PFSK-1 (cell line): ENCODE data around the gene UTP11.

ENCODE experiments used
- FOXP2 ChIP-seq: optimal IDR thresholded peaks from 2 replicates; pipeline ENCODE3; 2011; ENCODE audit warnings: borderline replicate concordance, control low read depth, inconsistent platforms; ENCODE audit not compliant: insufficient read depth; ENCODE audit errors: extremely low read length, extremely low read depth
- POLR2AphosphoS5 ChIP-seq: IDR thresholded peaks from 2 replicates; pipeline ENCODE4 v1.6.1; 2012; ENCODE audit warnings: low read depth, mild to moderate bottlenecking, control low read depth, low read length, moderate library complexity
- SIN3A ChIP-seq: IDR thresholded peaks from 2 replicates; pipeline ENCODE4 v1.6.1; 2012; ENCODE audit warnings: mild to moderate bottlenecking, low read length, moderate library complexity, borderline replicate concordance; ENCODE audit not compliant: insufficient read depth
- TAF1 ChIP-seq: IDR thresholded peaks from 2 replicates; pipeline ENCODE4 v1.6.1; 2012; ENCODE audit warnings: low read length, control low read depth, borderline replicate concordance; ENCODE audit not compliant: insufficient read depth
- TF ChIP-seq, protein P1 (sequence below), 2 experiments: IDR thresholded peaks; 2 replicates each; pipeline versions ENCODE4 v1.6.1 to v1.8.0; 2011 to 2012; ENCODE audit warnings: low read depth in 2 of 2, low read length in 2 of 2, control low read depth in 1 of 2, inconsistent platforms in 1 of 2, mild to moderate bottlenecking in 1 of 2, moderate library complexity in 1 of 2; ENCODE audit not compliant: insufficient read depth in 1 of 2

UTP11 gene

DNA sequence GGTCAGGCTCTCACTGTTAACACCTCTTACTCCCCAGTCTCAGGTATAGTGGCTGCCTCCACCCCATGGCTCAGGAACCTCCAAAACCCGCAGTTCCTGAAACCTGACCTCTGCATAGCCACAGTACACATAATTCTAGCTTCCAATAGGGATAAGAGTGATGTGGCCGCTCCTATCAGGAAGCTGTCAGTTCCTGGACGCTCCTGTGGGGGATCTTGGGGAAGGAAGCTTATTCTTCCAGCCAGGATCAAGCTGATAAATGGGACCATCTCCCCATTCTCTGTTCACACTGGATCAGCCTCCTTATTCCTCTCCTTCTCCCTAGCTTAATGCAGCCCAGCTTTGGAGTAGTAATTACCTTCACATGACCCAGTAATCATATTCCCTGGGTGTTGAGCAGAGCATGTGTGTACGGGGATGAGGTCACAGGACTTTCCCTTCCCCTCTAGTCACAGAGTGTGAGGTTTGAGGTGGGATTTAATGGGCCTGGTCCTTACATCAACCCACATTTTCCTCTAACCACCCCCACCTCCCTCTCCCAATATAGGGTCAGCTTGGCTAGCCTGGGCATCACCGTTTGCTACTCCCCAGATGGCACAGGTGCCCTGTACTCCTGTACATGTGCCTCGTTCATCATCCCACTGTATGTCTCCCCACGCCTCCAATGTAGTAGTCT, 41.0 kb downstream of the UTP11 start:
- TF ChIP-seq POLR2AphosphoS5 (no peak), TAF1 (no peak), SIN3A (no peak), FOXP2 (no peak)
- TF ChIP-seq, protein P1, sequence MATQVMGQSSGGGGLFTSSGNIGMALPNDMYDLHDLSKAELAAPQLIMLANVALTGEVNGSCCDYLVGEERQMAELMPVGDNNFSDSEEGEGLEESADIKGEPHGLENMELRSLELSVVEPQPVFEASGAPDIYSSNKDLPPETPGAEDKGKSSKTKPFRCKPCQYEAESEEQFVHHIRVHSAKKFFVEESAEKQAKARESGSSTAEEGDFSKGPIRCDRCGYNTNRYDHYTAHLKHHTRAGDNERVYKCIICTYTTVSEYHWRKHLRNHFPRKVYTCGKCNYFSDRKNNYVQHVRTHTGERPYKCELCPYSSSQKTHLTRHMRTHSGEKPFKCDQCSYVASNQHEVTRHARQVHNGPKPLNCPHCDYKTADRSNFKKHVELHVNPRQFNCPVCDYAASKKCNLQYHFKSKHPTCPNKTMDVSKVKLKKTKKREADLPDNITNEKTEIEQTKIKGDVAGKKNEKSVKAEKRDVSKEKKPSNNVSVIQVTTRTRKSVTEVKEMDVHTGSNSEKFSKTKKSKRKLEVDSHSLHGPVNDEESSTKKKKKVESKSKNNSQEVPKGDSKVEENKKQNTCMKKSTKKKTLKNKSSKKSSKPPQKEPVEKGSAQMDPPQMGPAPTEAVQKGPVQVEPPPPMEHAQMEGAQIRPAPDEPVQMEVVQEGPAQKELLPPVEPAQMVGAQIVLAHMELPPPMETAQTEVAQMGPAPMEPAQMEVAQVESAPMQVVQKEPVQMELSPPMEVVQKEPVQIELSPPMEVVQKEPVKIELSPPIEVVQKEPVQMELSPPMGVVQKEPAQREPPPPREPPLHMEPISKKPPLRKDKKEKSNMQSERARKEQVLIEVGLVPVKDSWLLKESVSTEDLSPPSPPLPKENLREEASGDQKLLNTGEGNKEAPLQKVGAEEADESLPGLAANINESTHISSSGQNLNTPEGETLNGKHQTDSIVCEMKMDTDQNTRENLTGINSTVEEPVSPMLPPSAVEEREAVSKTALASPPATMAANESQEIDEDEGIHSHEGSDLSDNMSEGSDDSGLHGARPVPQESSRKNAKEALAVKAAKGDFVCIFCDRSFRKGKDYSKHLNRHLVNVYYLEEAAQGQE (IDR thresholded peaks at IDR 0.05; ENCODE audit: insufficient read depth in 1 of 2, low read depth in 2 of 2, low read length in 2 of 2) = no peak

DNA sequence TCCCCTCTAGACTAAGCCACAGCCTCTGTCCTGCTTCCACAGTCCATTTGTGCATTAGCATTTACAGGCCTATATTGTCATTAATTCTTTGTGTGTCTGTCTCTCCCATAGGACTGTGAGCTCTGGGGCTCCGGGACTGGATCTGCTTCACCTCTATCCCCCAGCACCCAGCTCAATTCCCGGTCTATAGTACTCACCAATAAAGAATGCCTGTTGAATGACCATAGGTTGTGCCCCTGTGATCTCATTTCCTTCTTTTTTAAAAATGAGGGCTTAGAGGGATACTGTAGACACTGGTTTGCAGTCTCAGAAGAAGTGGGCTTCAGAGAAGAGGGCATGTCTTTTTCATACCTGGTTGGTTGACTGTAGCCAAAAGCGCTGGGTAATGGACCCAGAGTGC, 42.9 kb downstream of the UTP11 start:
- TF ChIP-seq POLR2AphosphoS5 (no peak), TAF1 (no peak), SIN3A (no peak), FOXP2 (no peak)
- TF ChIP-seq, protein P1 (IDR thresholded peaks at IDR 0.05; ENCODE audit: insufficient read depth in 1 of 2, low read depth in 2 of 2, low read length in 2 of 2) = no peak

DNA sequence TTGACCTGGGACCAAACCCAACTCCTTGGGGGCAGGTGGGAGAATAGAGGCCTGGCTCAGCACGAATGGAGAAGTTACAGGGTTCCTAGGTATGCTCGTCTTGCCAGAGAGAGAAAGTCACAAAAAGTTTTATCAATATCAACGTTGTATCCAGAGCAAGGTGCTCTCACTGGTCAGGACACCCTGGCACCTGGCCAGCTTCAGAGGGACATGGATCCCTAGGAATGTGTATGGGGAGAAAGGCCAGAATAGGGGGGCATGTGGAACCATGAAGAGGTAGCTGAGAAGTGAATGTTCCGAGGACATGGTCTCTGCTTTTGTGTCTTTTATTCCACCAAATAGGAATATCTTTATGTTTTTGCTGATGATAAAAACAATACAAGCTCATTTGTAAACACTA, 43.4 kb downstream of the UTP11 start:
- TF ChIP-seq POLR2AphosphoS5 = no peak
- TF ChIP-seq SIN3A = no peak
- TF ChIP-seq, protein P1 (IDR thresholded peaks at IDR 0.05; ENCODE audit: insufficient read depth in 1 of 2, low read depth in 2 of 2, low read length in 2 of 2) = no peak
- TF ChIP-seq TAF1 = no peak
- TF ChIP-seq FOXP2 = no peak

DNA sequence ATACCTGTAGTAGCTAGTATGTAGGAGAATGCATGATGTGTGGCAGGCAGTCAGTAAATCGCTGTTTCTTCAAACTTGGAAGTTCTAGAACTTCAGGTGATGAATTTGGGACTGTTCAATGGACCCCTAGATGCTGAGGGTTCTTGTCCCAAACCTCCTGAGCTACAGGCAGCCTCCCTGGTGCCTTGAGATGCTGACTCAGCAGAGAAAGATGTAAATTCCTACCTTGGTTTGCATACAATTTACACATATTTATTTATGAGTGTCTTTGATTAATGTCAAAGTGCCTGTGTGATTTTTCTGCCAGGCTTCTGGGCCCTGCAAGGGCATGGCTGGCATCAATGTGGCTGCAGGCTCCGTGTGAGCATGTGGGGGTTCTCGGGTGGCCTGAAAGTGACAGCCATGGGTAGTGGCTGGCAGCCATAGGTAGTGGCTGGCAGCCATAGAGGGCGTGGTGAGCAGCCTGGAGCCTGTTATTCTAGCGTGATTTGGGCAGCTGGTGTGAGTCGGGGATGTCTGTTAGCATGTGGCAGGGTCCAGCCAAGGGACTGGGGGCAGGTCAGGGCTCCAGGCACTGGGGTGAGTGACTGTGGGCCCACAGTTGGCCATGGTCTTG, 47.2 kb downstream of the UTP11 start:
- TF ChIP-seq TAF1 (no peak), FOXP2 (no peak), SIN3A (no peak), POLR2AphosphoS5 (no peak)
- TF ChIP-seq, protein P1 (IDR thresholded peaks at IDR 0.05; ENCODE audit: insufficient read depth in 1 of 2, low read depth in 2 of 2, low read length in 2 of 2) = no peak
